Breast epithelium (tissue), 4 donors: Measurements from ENCODE around the gene PEDS1. TPM values are rescaled to one million over a fixed set of nuclear protein-coding genes. Genes with fewer than 3 reads are reported as not detected.
A peak's percentile ranks its signal among the peaks of the same experiment; 100 is the strongest.

Source experiments
- DNase-seq, 2 donors: peaks; one replicate each; pipeline ENCODE4 v3.0.0-alpha.2; 2019; ENCODE audit warnings: low spot score in 2 of 2
- H3K27ac ChIP-seq, 2 donors: fragments of 200-600 bp; sonication (generic) in 1 of 2; one replicate each; pipeline ENCODE4 v1.5.1; 2016 to 2019; ENCODE audit warnings: mild to moderate bottlenecking in 1 of 2
- H3K27me3 ChIP-seq, 2 donors: fragments of 200-600 bp; sonication (generic) in 1 of 2; one replicate each; pipeline versions ENCODE4 v1.5.1 to v1.6.0; 2017 to 2019; ENCODE audit warnings: control low read depth in 1 of 2, mild to moderate bottlenecking in 1 of 2
- H3K36me3 ChIP-seq: fragments of 200-600 bp; one replicate; pipeline ENCODE4 v1.5.1; 2019
- H3K4me1 ChIP-seq, 2 donors: fragments of 200-600 bp; sonication (generic); one replicate each; pipeline ENCODE4 v1.5.1; 2016 to 2019; ENCODE audit warnings: control low read depth in 1 of 2
- H3K4me3 ChIP-seq, 3 donors: fragments of 200-600 bp; sonication (generic); 1 replicate in 2 of 3; 2 replicates in 1 of 3; pipeline ENCODE4 v1.5.1; 2016 to 2019; ENCODE audit warnings: mild to moderate bottlenecking in 3 of 3, moderate library complexity in 2 of 3
- H3K9me3 ChIP-seq, 2 donors: fragments of 200-600 bp; sonication (generic) in 1 of 2; one replicate each; pipeline ENCODE4 v1.5.1; 2016 to 2019; ENCODE audit warnings: control low read depth in 1 of 2
- POLR2A ChIP-seq: fragments of 450-650 bp; IDR thresholded peaks from one replicate; pipeline ENCODE4 v1.6.1; 2016; ENCODE audit warnings: antibody characterized with exemption, mild to moderate bottlenecking, moderate library complexity
- POLR2AphosphoS5 ChIP-seq, 3 donors: sonication (generic); formaldehyde crosslinking; IDR thresholded peaks; one replicate each; pipeline ENCODE4 v1.6.1; 2017; ENCODE audit warnings: antibody characterized with exemption in 3 of 3
- intact Hi-C: fragments of 100-400 bp; cut with DNase I; formaldehyde crosslinking; loops from one replicate; pipeline ENCODE4 v1.15.1; 2023; ENCODE audit warnings: low total_unique reads
- total RNA-seq, 3 donors: library from RNA; depleted of rRNA; stranded (reverse); fragments of >200 nt; gene quantifications; one replicate each; pipeline ENCODE4 v1.1.0, GENCODE V29; 2016
- TF ChIP-seq, protein P1 (sequence below), 3 donors: fragments of 450-650 bp; IDR thresholded peaks; one replicate each; pipeline ENCODE4 v1.5.1; 2016 to 2017; ENCODE audit warnings: antibody characterized with exemption in 3 of 3, mild to moderate bottlenecking in 3 of 3, moderate library complexity in 3 of 3

The PEDS1 gene
- total RNA-seq, 3 donors from 2014 or later = 12.9 to 29.4 (median 18.0) TPM

DNA sequence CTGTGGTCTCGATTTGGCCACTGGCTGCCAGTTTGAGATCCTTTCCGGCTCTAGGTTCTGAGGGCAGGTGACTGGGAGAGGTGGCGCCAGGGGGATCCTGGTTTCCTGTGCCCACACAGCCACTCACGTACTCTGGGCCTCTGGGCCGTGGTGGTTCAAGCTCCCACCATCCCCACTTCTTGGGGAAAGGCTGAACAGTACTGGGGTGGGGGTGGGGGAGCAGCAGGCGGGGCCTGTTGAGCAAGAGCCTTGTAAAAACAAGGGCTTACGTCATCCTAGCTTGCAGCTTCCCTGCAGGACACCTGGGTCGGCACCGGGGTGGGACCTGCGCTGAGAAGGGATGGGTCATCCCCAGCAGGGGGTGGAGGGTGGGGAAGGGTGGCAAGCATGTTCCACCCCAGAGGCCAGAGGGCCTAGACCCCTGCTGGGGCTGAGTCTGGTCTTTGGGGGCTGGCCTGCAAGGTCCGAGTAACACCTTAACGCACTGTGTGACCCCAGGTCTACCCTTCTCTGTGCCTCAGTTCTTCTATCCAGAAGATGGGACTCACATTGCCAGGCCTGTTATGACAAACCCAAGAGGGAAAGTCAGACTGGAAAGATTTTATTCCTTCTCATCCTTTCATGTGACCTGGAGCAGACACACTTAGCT lies 34.0 kb upstream of the PEDS1 start:
- intact Hi-C loops = loop anchor here (2.0 to 5.0 kb wide), 2 partner anchors 277 to 390 kb away; no protein-coding TSS in a partner anchor
- TF ChIP-seq POLR2A (no peak), POLR2AphosphoS5 (IDR thresholded peaks at IDR 0.05) (peak in 1 of 3 donors; percentile 16)
- TF ChIP-seq, protein P1, sequence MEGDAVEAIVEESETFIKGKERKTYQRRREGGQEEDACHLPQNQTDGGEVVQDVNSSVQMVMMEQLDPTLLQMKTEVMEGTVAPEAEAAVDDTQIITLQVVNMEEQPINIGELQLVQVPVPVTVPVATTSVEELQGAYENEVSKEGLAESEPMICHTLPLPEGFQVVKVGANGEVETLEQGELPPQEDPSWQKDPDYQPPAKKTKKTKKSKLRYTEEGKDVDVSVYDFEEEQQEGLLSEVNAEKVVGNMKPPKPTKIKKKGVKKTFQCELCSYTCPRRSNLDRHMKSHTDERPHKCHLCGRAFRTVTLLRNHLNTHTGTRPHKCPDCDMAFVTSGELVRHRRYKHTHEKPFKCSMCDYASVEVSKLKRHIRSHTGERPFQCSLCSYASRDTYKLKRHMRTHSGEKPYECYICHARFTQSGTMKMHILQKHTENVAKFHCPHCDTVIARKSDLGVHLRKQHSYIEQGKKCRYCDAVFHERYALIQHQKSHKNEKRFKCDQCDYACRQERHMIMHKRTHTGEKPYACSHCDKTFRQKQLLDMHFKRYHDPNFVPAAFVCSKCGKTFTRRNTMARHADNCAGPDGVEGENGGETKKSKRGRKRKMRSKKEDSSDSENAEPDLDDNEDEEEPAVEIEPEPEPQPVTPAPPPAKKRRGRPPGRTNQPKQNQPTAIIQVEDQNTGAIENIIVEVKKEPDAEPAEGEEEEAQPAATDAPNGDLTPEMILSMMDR (IDR thresholded peaks at IDR 0.05) = no peak
- no peaks in the 10 kb centered on the region for H3K9me3 ChIP-seq
- DNase-seq = peak in 1 of 2 donors; percentile 33
- H3K36me3 ChIP-seq = no peaks in the 10 kb centered on the region
- no peaks in the 10 kb centered on the region for H3K4me1 ChIP-seq
- no peaks in the 10 kb centered on the region for H3K27me3 ChIP-seq
- H3K4me3 ChIP-seq = no peak overlapping the region
- H3K27ac ChIP-seq = peak overlapping the region; percentile 78 to 83

DNA sequence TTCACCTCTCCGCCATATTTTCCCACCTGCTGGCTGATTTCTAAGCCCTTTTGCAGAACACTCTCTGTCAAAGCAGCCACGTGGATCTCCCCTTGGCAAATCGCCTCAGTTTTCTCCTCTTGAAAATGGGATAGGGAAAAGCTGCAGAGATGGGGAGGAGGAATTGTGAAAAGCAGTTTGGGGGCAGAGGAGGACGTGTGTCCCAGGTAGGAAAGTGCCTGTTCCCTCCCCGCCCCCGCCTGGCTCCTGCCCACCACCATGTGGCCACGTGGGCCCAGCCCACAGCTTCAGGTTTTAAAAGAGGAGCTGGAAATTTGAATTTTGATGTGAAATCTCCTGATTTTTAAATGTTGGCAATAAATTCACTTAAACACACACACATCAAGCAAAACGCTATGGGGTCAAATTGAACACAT lies 33.5 kb upstream of the PEDS1 start:
- H3K4me3 ChIP-seq = no peak overlapping the region
- no peaks in the 10 kb centered on the region for H3K36me3 ChIP-seq
- H3K27ac ChIP-seq = peak overlapping the region; percentile 78 to 83
- no peaks in the 10 kb centered on the region for H3K9me3 ChIP-seq
- H3K4me1 ChIP-seq = no peaks in the 10 kb centered on the region
- H3K27me3 ChIP-seq = no peaks in the 10 kb centered on the region
- peak in 1 of 2 donors; percentile 51 for DNase-seq
- intact Hi-C loops = loop anchor here (2.0 to 5.0 kb wide), 2 partner anchors 278 to 390 kb away; no protein-coding TSS in a partner anchor
- TF ChIP-seq POLR2AphosphoS5 (IDR thresholded peaks at IDR 0.05) = no peak
- no peak for TF ChIP-seq POLR2A

DNA sequence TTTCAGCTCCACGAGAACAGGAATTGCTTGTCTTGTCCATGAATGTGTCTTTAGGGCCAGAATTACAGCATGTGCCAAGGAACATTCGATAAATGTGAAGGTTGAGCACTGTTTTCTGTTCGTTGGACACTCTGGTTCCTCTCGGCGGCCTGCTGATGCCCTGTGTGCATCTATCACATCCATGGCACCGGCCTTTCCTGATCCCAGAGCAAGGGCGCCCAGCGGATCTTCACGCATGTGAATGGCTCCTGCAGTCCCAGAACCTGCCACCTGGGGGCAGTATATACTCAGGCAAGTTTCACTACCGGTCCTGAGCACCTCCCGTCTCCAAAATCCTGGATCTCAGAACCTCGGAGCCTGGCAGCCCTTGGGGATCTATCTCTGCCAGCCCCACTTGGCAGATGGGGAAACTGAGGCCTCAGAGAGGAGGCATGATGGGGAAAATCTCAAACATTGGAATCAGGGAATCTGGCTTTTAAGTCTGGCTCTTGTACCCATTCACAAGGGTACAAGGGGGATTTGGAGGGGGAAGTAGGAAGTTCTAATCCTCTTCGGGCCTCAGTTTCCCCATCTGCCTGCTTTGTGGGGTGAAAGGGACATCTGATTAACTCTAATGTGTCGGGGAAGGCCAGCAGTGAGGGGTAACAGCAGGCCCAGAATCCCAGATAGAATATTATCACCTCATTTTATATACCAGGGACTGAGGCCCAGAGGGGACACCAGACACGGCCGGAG lies 32.8 kb upstream of the PEDS1 start:
- no peaks in the 10 kb centered on the region for H3K36me3 ChIP-seq
- H3K27ac ChIP-seq = peak overlapping the region in 1 of 2 donors; percentile 83
- no peaks in the 10 kb centered on the region for H3K4me1 ChIP-seq
- intact Hi-C loops = loop anchor here (2.0 to 5.0 kb wide), 2 partner anchors 278 to 391 kb away; no protein-coding TSS in a partner anchor
- peak; percentile 92 to 97 for DNase-seq
- no peaks in the 10 kb centered on the region for H3K27me3 ChIP-seq
- no peak overlapping the region for H3K4me3 ChIP-seq
- no peaks in the 10 kb centered on the region for H3K9me3 ChIP-seq
- no peak for TF ChIP-seq POLR2A
- TF ChIP-seq, protein P1 (IDR thresholded peaks at IDR 0.05) = peak; percentile 99 to 100 (median 99)
- peak in 2 of 3 donors; percentile 36 to 57 for TF ChIP-seq POLR2AphosphoS5 (IDR thresholded peaks at IDR 0.05)

DNA sequence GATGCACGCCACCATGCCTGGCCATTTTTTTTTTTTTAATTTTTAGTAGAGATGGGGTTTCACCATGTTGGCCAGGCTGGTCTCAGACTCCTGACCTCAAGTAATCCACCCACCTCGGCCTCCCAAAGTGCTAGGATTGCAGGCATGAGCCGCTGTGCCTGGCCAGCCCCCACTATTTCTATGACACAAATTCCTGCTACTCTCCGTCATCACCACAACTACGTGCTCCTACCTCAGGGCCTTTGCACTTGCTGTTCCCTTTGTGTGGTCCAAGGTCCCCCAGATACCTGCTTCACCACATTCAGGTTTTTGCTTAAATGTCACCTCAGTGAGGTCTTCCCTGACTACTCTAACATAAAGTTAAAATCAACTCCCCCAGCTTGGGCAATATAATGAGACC lies 31.9 kb upstream of the PEDS1 start:
- TF ChIP-seq POLR2A = no peak
- TF ChIP-seq, protein P1 (IDR thresholded peaks at IDR 0.05) = no peak
- no peak for TF ChIP-seq POLR2AphosphoS5 (IDR thresholded peaks at IDR 0.05)
- H3K9me3 ChIP-seq = no peaks in the 10 kb centered on the region
- H3K27me3 ChIP-seq = no peaks in the 10 kb centered on the region
- no peaks in the 10 kb centered on the region for H3K4me1 ChIP-seq
- intact Hi-C loops = loop anchor here (5.0 kb wide), 1 partner anchor 392 kb away; no protein-coding TSS in a partner anchor
- H3K27ac ChIP-seq = no peak overlapping the region
- H3K36me3 ChIP-seq = no peaks in the 10 kb centered on the region
- no peak overlapping the region for H3K4me3 ChIP-seq
- no peak for DNase-seq

DNA sequence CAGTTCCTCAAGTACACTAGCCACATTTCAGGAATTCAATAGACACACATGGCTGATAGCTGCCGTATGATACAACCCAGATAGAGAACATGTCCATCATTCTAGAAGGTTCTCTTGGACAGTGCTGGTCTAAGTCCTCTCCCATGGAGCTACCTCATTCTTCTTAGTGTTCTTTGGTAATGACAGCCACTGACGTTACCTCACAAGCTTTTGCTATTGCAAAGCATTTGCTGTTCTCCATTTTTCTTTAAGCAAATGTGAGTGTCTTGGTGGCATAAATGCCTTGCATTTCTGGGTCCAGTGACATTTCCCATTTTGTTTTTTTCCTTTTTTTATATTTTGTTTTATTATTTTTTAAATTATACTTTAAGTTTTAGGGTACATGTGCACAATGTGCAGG lies 28.8 kb upstream of the PEDS1 start:
- H3K9me3 ChIP-seq = no peaks in the 10 kb centered on the region
- intact Hi-C loops = no loop called here
- no peak for TF ChIP-seq POLR2A
- no peak for TF ChIP-seq POLR2AphosphoS5 (IDR thresholded peaks at IDR 0.05)
- TF ChIP-seq, protein P1 (IDR thresholded peaks at IDR 0.05) = no peak
- no peak for DNase-seq
- no peak overlapping the region for H3K27ac ChIP-seq
- no peaks in the 10 kb centered on the region for H3K4me1 ChIP-seq
- H3K4me3 ChIP-seq = no peak overlapping the region
- H3K27me3 ChIP-seq = no peaks in the 10 kb centered on the region
- H3K36me3 ChIP-seq = no peaks in the 10 kb centered on the region
